Neuronal stem cell (in vitro differentiated cells): ENCODE measurements around the gene GRIP1.

Experiments used
- DNase-seq: peaks from one replicate; pipeline ENCODE4 v3.0.0-alpha.2; 2013; ENCODE audit warnings: low spot score
- H2AFZ ChIP-seq: one replicate; pipeline ENCODE4 v1.6.1; 2013; ENCODE audit warnings: mild to moderate bottlenecking, low read length, inconsistent platforms
- H2AK5ac ChIP-seq: 2 replicates; pipeline ENCODE4 v1.6.1; 2013; ENCODE audit warnings: low read depth, mild to moderate bottlenecking, inconsistent platforms, low read length, moderate library complexity, mixed read lengths
- H2BK120ac ChIP-seq: 2 replicates; pipeline ENCODE4 v1.6.1; 2013; ENCODE audit warnings: low read depth, mild to moderate bottlenecking, inconsistent platforms, low read length, moderate library complexity, mixed read lengths
- H2BK12ac ChIP-seq: one replicate; pipeline ENCODE4 v1.6.1; 2013; ENCODE audit warnings: low read length, inconsistent platforms
- H2BK15ac ChIP-seq: 2 replicates; pipeline ENCODE4 v1.6.1; 2013; ENCODE audit warnings: mild to moderate bottlenecking, low read length, inconsistent platforms, mixed read lengths
- H2BK5ac ChIP-seq: one replicate; pipeline ENCODE4 v1.6.1; 2013; ENCODE audit warnings: inconsistent platforms, mild to moderate bottlenecking, low read length, moderate library complexity
- H3K14ac ChIP-seq: one replicate; pipeline ENCODE4 v1.6.1; 2013; ENCODE audit warnings: low read length, inconsistent platforms
- H3K18ac ChIP-seq: 2 replicates; pipeline ENCODE4 v1.6.1; 2013; ENCODE audit warnings: low read length, inconsistent platforms
- H3K23ac ChIP-seq: 2 replicates; pipeline ENCODE4 v1.6.1; 2013; ENCODE audit warnings: low read depth, mild to moderate bottlenecking, mixed read lengths, low read length, inconsistent platforms; ENCODE audit not compliant: poor library complexity
- H3K27ac ChIP-seq: replicated peaks from 3 replicates; pipeline ENCODE4 v1.5.1; 2013; ENCODE audit warnings: low read length, inconsistent platforms
- H3K27me3 ChIP-seq, 3 experiments: 2 replicates each; pipeline ENCODE4 v1.6.1; 2013; ENCODE audit warnings: low read length in 3 of 3, mild to moderate bottlenecking in 2 of 3, inconsistent platforms in 1 of 3, low read depth in 1 of 3, mixed read lengths in 1 of 3, moderate library complexity in 1 of 3; ENCODE audit not compliant: control insufficient read depth in 3 of 3, insufficient read depth in 3 of 3
- H3K36me3 ChIP-seq, 2 donors: replicated peaks in 1 of 2; 2 replicates each; pipeline ENCODE4 v1.6.1; 2013; ENCODE audit warnings: low read length in 2 of 2; ENCODE audit not compliant: control insufficient read depth in 2 of 2, insufficient read depth in 2 of 2
- H3K4ac ChIP-seq: 2 replicates; pipeline ENCODE4 v1.6.1; 2013; ENCODE audit warnings: inconsistent platforms, mild to moderate bottlenecking, low read length, moderate library complexity
- H3K4me1 ChIP-seq, 2 donors: 1 replicate in 1 of 2; 2 replicates in 1 of 2; pipeline ENCODE4 v1.6.1; 2013; ENCODE audit warnings: low read length in 2 of 2, low read depth in 1 of 2; ENCODE audit not compliant: control insufficient read depth in 2 of 2, insufficient read depth in 1 of 2
- H3K4me2 ChIP-seq: one replicate; pipeline ENCODE4 v1.6.1; 2013; ENCODE audit warnings: mild to moderate bottlenecking, low read length, inconsistent platforms; ENCODE audit not compliant: insufficient read depth, poor library complexity, severe bottlenecking
- H3K4me3 ChIP-seq, 2 donors: 2 replicates each; pipeline ENCODE4 v1.5.1; 2013; ENCODE audit warnings: low read length in 2 of 2, mild to moderate bottlenecking in 2 of 2, inconsistent platforms in 1 of 2, moderate library complexity in 1 of 2
- H3K79me1 ChIP-seq: one replicate; pipeline ENCODE4 v1.6.1; 2013; ENCODE audit warnings: low read depth, mild to moderate bottlenecking, inconsistent platforms, low read length, moderate library complexity
- H3K9ac ChIP-seq: one replicate; pipeline ENCODE4 v1.6.1; 2013; ENCODE audit warnings: mild to moderate bottlenecking, low read depth, low read length, inconsistent platforms; ENCODE audit not compliant: poor library complexity
- H3K9me3 ChIP-seq, 2 donors: replicated peaks in 1 of 2; 2 replicates each; pipeline versions ENCODE3 to v1.6.1; 2013; ENCODE audit warnings: low read length in 2 of 2, mild to moderate bottlenecking in 2 of 2, inconsistent platforms in 1 of 2, low read depth in 1 of 2, mixed read lengths in 1 of 2, moderate library complexity in 1 of 2; ENCODE audit not compliant: control insufficient read depth in 2 of 2, insufficient read depth in 1 of 2
- H4K8ac ChIP-seq: one replicate; pipeline ENCODE4 v1.6.1; 2013; ENCODE audit warnings: low read depth, mild to moderate bottlenecking, inconsistent platforms, low read length, moderate library complexity
- H4K91ac ChIP-seq: one replicate; pipeline ENCODE4 v1.6.1; 2013; ENCODE audit warnings: low read length, low read depth, mild to moderate bottlenecking, inconsistent platforms; ENCODE audit not compliant: poor library complexity
- WGBS, 2 donors: extraction: QIAGEN DNeasy Blood & Tissue Kit; methylation state at CpG; one replicate each; pipeline ENCODE4 v1.1.7; 2013; ENCODE audit warnings: missing lambda C conversion rate in 2 of 2, mixed read lengths in 1 of 2; ENCODE audit not compliant: insufficient read length in 2 of 2, insufficient replicate concordance in 1 of 2; ENCODE audit errors: extremely low coverage in 2 of 2; 5-methylcytosine and 5-hydroxymethylcytosine counted together

Gene GRIP1

DNA sequence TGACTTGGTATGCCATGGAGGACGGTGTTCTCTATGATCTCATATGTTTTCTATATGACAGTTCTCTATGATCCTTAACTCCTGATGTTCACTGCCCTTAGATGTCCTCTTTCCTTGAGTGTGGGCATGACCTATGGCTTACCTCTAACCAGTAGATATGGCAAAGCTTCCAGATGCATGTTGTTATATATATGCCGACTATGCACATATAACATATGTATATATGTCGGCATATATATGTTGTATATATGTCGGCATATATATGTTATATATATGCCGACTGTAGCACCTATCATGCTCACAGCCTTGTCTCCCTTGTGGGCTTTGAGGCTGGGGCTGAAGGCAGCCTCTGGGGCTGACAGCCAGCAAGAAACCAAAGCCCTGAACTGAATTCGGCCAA, 106.0 kb downstream of the GRIP1 start:
- Histone ChIP-seq H2BK120ac (no peak overlapping the region), H3K9ac (no peak overlapping the region), H3K18ac (no peak overlapping the region), H4K91ac (no peak overlapping the region), H4K8ac (no peak overlapping the region), H3K27ac (no peak overlapping the region), H2BK5ac (no peak overlapping the region), H3K27me3 (no peaks in the 10 kb centered on the region), H2AK5ac (no peak overlapping the region), H3K79me1 (no peaks in the 10 kb centered on the region), H2BK15ac (no peak overlapping the region), H2BK12ac (no peak overlapping the region), H2AFZ (no peak overlapping the region), H3K14ac (no peak overlapping the region), H3K4me1 (peaks cover 0 to 3% of the 10 kb centered on the region in 2 donors), H3K4me3 (no peak overlapping the region), H3K4me2 (no peak overlapping the region), H3K9me3 (no peaks in the 10 kb centered on the region), H3K23ac (no peak overlapping the region), H3K4ac (no peak overlapping the region), H3K36me3 (peaks cover 0 to 2% of the 10 kb centered on the region in 2 donors)
- WGBS, 2 donors = no CpG with 5 or more reads among the region's 6 CpGs
- DNase-seq = no peak

DNA sequence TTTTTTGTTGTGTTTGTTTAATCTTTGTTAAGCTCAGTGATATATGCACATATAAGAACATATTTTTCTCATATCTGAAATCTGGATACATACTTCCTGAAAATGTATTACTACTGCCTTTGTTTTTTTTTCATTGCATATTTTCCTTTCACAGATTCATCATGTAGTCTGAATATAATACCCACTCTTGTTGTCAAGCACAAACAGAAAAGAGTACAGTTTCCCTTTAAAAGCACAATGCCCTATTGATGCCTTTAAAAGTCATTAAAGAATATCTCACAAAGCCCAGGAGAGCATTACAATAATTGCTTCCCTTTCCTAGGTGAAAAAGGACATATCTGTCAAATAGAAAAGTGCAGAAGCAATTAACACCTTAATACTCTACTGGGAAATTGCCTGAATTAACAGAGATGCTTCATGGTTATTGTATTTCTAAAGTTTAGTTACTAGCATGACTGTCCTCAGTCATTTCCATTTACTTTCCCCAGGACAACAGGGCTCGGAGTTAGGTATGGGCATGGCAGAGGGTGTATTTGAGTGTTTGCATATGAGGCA, 107.4 kb downstream of the GRIP1 start:
- no peak overlapping the region for H2AK5ac ChIP-seq
- H3K18ac ChIP-seq = no peak overlapping the region
- no peak overlapping the region for H2AFZ ChIP-seq
- WGBS, 2 donors = no CpG with 5 or more reads among the region's 1 CpG
- H3K9ac ChIP-seq = no peak overlapping the region
- H2BK12ac ChIP-seq = no peak overlapping the region
- no peak overlapping the region for H3K14ac ChIP-seq
- no peak overlapping the region for H3K4me2 ChIP-seq
- no peak overlapping the region for H4K8ac ChIP-seq
- H2BK15ac ChIP-seq = no peak overlapping the region
- no peak overlapping the region for H4K91ac ChIP-seq
- no peak overlapping the region for H3K4ac ChIP-seq
- no peaks in the 10 kb centered on the region for H3K27me3 ChIP-seq
- no peak overlapping the region for H3K4me3 ChIP-seq
- no peaks in the 10 kb centered on the region for H3K9me3 ChIP-seq
- H3K27ac ChIP-seq = no peak overlapping the region
- H2BK5ac ChIP-seq = no peak overlapping the region
- no peak overlapping the region for H2BK120ac ChIP-seq
- no peak for DNase-seq
- peaks cover 0 to 2% of the 10 kb centered on the region in 2 donors for H3K36me3 ChIP-seq
- H3K79me1 ChIP-seq = no peaks in the 10 kb centered on the region
- no peak overlapping the region for H3K23ac ChIP-seq
- H3K4me1 ChIP-seq = peaks cover 0 to 3% of the 10 kb centered on the region in 2 donors

DNA sequence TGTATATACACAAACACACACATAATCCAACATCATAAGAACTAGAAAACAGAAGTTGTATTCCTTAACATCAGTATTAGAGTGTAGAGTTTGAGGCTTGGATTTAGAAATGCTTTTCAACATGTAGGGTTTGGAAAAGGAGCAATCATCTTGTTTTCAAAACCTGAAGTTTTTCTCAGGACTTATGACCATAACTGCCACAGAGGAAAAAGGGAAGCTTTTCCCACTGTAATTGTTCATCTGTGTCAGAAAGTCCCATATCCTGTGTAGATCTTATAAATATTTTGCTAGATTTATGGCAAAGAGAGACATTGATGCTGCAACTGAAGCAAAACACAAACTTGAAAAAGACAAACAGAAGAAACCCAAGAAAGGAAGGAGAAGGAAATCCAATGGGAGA, 115.7 kb downstream of the GRIP1 start:
- H3K27me3 ChIP-seq = no peaks in the 10 kb centered on the region
- H2BK120ac ChIP-seq = no peak overlapping the region
- H3K9ac ChIP-seq = no peak overlapping the region
- no peak overlapping the region for H3K14ac ChIP-seq
- no peak overlapping the region for H3K4me3 ChIP-seq
- no peak overlapping the region for H2BK12ac ChIP-seq
- no peaks in the 10 kb centered on the region for H3K4me1 ChIP-seq
- H4K91ac ChIP-seq = no peak overlapping the region
- H3K4ac ChIP-seq = no peak overlapping the region
- H2BK15ac ChIP-seq = no peak overlapping the region
- no peak overlapping the region for H3K4me2 ChIP-seq
- H3K9me3 ChIP-seq = peaks cover 0 to 6% of the 10 kb centered on the region in 2 donors
- H3K27ac ChIP-seq = no peak overlapping the region
- no peak overlapping the region for H4K8ac ChIP-seq
- DNase-seq = no peak
- no peak overlapping the region for H3K18ac ChIP-seq
- H3K36me3 ChIP-seq = no peaks in the 10 kb centered on the region
- H2AK5ac ChIP-seq = no peak overlapping the region
- H3K79me1 ChIP-seq = no peaks in the 10 kb centered on the region
- H3K23ac ChIP-seq = no peak overlapping the region
- H2AFZ ChIP-seq = no peak overlapping the region
- no peak overlapping the region for H2BK5ac ChIP-seq

DNA sequence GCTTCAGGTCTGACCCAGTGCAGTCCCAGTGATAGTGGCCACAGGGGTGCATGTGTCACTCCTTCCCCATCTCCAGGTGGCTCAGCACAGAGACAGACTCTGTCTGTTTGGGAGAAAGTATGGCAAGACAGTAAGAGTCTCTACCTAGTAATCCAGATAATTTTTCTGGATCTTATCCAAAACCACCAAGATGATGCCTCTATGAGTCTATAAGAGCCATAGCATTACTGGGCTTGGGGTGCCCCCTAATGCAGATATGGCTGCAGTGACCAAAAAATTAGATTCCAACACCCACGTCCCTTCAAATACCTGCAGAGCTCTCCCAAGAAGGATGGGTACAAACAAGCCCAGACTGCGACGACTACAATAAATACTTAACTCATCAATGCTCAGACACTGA, 123.8 kb downstream of the GRIP1 start:
- H3K4me1 ChIP-seq = no peaks in the 10 kb centered on the region
- H3K4ac ChIP-seq = no peak overlapping the region
- no peak overlapping the region for H2AK5ac ChIP-seq
- no peak overlapping the region for H4K91ac ChIP-seq
- H3K27ac ChIP-seq = no peak overlapping the region
- H2BK15ac ChIP-seq = no peak overlapping the region
- peaks cover 4% of the 10 kb centered on the region for H3K79me1 ChIP-seq
- no peak overlapping the region for H3K4me3 ChIP-seq
- H2BK12ac ChIP-seq = no peak overlapping the region
- H3K23ac ChIP-seq = no peak overlapping the region
- no peak overlapping the region for H2AFZ ChIP-seq
- no peaks in the 10 kb centered on the region for H3K9me3 ChIP-seq
- H3K27me3 ChIP-seq = no peaks in the 10 kb centered on the region
- no peak overlapping the region for H3K4me2 ChIP-seq
- H4K8ac ChIP-seq = no peak overlapping the region
- H3K9ac ChIP-seq = no peak overlapping the region
- H3K18ac ChIP-seq = no peak overlapping the region
- no peak for DNase-seq
- no peaks in the 10 kb centered on the region for H3K36me3 ChIP-seq
- H2BK120ac ChIP-seq = no peak overlapping the region
- no peak overlapping the region for H3K14ac ChIP-seq
- H2BK5ac ChIP-seq = no peak overlapping the region
- WGBS, 2 donors = no CpG with 5 or more reads among the region's 3 CpGs
